ENCODE measurements around the gene TMEM208.

The TMEM208 gene

DNA sequence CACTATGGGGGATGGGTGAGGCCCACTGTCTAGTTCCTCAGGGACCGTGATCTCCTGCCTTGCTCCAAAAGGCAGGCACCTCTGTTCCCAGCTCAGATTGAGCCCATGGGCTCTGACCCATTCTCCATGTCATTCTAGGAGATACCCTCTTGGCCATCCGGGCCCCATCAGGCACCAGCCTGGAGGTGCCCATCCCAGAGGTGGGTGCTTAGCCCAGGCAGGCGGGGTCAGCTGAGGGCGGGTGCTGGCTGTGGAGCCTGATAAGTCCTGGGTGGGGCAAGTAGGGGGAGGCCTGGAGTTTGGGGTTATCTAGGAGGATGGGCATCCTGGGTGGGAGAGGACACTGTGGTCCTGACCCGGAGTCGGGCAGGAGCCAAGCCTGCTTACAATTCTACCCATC lies 32.7 kb upstream of the TMEM208 start:
- Histone ChIP-seq H3K4me1 (ENCODE audit: control insufficient read depth, insufficient read depth, low read length) (peaks cover 51% of the 10 kb centered on the region), H3K27me3 (ENCODE audit: control insufficient read depth, insufficient read depth, low read length) (no peaks in the 10 kb centered on the region), H3K9ac (ENCODE audit: low read length) (no peak overlapping the region), H3K9me3 (ENCODE audit: control insufficient read depth, low read length) (no peaks in the 10 kb centered on the region), H3K36me3 (ENCODE audit: control insufficient read depth, insufficient read depth, low read length) (peaks cover 25% of the 10 kb centered on the region), H3K4me3 (ENCODE audit: low read length) (no peak overlapping the region)

DNA sequence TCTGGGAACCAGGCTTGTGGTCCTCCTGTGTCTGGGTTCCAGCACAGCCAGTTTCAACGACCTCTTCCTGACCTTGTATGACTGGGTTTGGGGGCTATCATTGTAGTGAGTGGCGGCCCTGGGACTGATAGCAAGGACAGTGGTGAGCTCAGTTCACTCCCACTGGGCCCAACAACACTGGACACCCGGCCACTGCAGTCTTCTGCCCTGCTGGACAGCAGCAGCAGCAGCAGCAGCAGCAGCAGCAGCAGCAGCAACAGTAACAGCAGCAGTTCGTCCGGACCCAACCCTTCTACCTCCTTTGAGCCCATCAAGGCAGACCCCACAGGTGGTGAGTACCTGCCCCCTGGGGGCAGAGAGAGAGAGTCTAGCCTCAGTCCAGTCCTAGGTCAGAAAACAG lies 31.3 kb upstream of the TMEM208 start:
- H3K9ac ChIP-seq (ENCODE audit: low read length), result no peak overlapping the region
- H3K27me3 ChIP-seq (ENCODE audit: control insufficient read depth, insufficient read depth, low read length), result no peaks in the 10 kb centered on the region
- H3K9me3 ChIP-seq (ENCODE audit: control insufficient read depth, low read length), result no peaks in the 10 kb centered on the region
- peaks cover 53% of the 10 kb centered on the region for H3K4me1 ChIP-seq (ENCODE audit: control insufficient read depth, insufficient read depth, low read length)
- no peak overlapping the region for H3K4me3 ChIP-seq (ENCODE audit: low read length)
- H3K36me3 ChIP-seq (ENCODE audit: control insufficient read depth, insufficient read depth, low read length), result peaks cover 28% of the 10 kb centered on the region

DNA sequence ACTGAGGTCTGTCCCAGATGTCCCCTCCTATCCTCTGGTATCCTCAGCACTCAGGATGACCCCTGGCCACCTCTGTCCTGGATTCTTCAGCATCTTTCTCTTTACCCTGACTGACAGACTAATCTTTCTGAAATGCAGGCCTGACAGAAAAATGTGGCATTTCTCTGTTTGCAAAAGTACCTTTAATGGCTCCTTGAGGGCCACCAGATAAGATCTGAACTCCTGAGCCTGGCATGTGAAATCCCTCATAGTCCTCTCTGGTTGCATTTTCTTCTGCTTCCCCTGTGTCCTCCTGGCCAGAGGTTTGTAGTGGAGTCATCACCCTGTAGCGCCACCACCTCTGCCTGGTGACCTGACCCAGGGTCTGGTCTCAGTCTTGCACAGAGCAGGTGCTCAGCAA lies 30.0 kb upstream of the TMEM208 start:
- Histone ChIP-seq H3K4me1 (ENCODE audit: control insufficient read depth, insufficient read depth, low read length) (peaks cover 44% of the 10 kb centered on the region), H3K4me3 (ENCODE audit: low read length) (no peak overlapping the region), H3K9ac (ENCODE audit: low read length) (no peak overlapping the region), H3K36me3 (ENCODE audit: control insufficient read depth, insufficient read depth, low read length) (peaks cover 28% of the 10 kb centered on the region), H3K9me3 (ENCODE audit: control insufficient read depth, low read length) (no peaks in the 10 kb centered on the region), H3K27me3 (ENCODE audit: control insufficient read depth, insufficient read depth, low read length) (no peaks in the 10 kb centered on the region)

DNA sequence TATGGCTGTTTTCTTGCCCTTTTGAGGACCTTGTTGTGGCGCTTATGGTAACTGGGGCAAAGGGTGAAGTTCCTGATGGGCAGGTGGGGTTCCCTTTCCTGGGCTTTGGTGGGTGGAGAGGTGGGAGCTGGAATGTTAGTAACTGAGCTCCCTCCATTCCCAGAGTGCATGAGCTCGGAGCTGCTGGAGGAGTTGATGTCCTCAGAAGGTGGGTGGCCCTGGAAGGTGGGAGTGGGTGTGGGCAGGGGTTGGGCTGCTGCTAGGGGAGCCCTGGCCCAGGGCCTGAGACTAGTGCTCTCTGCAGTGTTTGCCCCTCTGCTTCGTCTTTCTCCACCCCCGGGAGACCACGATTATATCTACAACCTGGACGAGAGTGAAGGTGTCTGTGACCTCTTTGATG lies 29.2 kb upstream of the TMEM208 start:
- Histone ChIP-seq H3K36me3 (ENCODE audit: control insufficient read depth, insufficient read depth, low read length) (peaks cover 28% of the 10 kb centered on the region), H3K9ac (ENCODE audit: low read length) (peak overlapping the region; percentile 32), H3K4me3 (ENCODE audit: low read length) (no peak overlapping the region), H3K9me3 (ENCODE audit: control insufficient read depth, low read length) (no peaks in the 10 kb centered on the region), H3K27me3 (ENCODE audit: control insufficient read depth, insufficient read depth, low read length) (no peaks in the 10 kb centered on the region), H3K4me1 (ENCODE audit: control insufficient read depth, insufficient read depth, low read length) (peaks cover 42% of the 10 kb centered on the region)

DNA sequence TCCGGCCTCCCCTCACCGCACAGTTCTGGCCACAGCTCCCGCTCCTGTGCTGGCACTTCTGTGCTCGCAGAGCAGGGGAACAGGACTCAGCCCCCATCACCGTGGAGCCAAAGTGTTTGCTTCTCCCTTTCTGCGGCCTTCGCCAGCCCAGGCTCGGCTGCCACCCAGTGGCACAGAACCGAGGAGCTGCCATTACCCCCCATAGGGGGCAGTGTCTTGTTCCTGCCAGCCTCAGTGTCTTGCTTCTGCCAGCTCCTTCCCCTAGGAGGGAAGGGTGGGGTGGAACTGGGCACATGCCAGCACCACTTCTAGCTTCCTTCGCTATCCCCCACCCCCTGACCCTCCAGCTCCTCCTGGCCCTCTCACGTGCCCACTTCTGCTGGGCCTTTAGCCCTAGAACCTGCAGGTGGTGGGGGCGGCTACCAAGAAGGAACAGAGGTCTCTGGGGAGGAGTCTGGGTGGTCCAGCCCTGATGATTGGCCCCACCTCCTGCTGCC lies 28.6 kb upstream of the TMEM208 start:
- Histone ChIP-seq H3K4me3 (ENCODE audit: low read length) (no peak overlapping the region), H3K36me3 (ENCODE audit: control insufficient read depth, insufficient read depth, low read length) (peaks cover 28% of the 10 kb centered on the region), H3K9me3 (ENCODE audit: control insufficient read depth, low read length) (no peaks in the 10 kb centered on the region), H3K9ac (ENCODE audit: low read length) (peak overlapping the region; percentile 32), H3K4me1 (ENCODE audit: control insufficient read depth, insufficient read depth, low read length) (peaks cover 37% of the 10 kb centered on the region), H3K27me3 (ENCODE audit: control insufficient read depth, insufficient read depth, low read length) (no peaks in the 10 kb centered on the region)

- H3K9me3 ChIP-seq (ENCODE audit: control insufficient read depth, low read length), result no peaks in the 10 kb centered on the region
- peaks cover 27% of the 10 kb centered on the region for H3K4me1 ChIP-seq (ENCODE audit: control insufficient read depth, insufficient read depth, low read length)
- H3K4me3 ChIP-seq (ENCODE audit: low read length), result peak within 1 kb of the TSS; percentile 41
- peaks cover 28% of the 10 kb centered on the region for H3K36me3 ChIP-seq (ENCODE audit: control insufficient read depth, insufficient read depth, low read length)
- H3K27me3 ChIP-seq (ENCODE audit: control insufficient read depth, insufficient read depth, low read length), result no peaks in the 10 kb centered on the region
- H3K9ac ChIP-seq (ENCODE audit: low read length), result peak within 1 kb of the TSS; percentile 80
Observed at GRCh38 chr16:67199011-67199807, 27.7 kb upstream of the TMEM208 start, which contains the start of gene ELMO3. Gene ELMO3 (plus strand): TSS chr16:67199131. CDS start chr16:67199327, 196 bp downstream.

DNA sequence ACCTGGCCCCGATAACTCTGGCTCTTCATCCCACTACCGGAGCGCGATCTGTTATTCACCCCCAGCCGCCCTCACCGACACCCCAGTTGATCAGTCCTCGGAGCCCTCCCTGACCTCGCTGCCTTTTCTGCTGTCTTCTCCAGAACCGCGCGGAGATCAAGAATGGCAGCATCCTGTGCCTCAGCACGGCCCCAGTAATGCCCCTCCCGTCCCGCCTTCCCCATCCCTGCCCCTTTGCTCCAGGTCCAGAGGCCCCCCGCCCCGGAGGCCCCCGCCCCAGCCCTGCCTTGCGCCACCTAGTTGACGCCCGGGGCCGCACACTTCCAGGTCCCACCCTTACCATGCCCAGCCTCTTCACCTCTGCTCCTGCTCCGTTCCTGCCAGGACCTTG lies 27.1 kb upstream of the TMEM208 start:
- Histone ChIP-seq H3K27me3 (ENCODE audit: control insufficient read depth, insufficient read depth, low read length) (no peaks in the 10 kb centered on the region), H3K4me1 (ENCODE audit: control insufficient read depth, insufficient read depth, low read length) (peaks cover 24% of the 10 kb centered on the region), H3K36me3 (ENCODE audit: control insufficient read depth, insufficient read depth, low read length) (peaks cover 23% of the 10 kb centered on the region), H3K9ac (ENCODE audit: low read length) (peak overlapping the region; percentile 80), H3K9me3 (ENCODE audit: control insufficient read depth, low read length) (no peaks in the 10 kb centered on the region), H3K4me3 (ENCODE audit: low read length) (peak overlapping the region; percentile 18)

- Histone ChIP-seq H3K9me3 (ENCODE audit: control insufficient read depth, low read length) (no peaks in the 10 kb centered on the region), H3K9ac (ENCODE audit: low read length) (no peak overlapping the region), H3K27me3 (ENCODE audit: control insufficient read depth, insufficient read depth, low read length) (no peaks in the 10 kb centered on the region), H3K36me3 (ENCODE audit: control insufficient read depth, insufficient read depth, low read length) (peaks cover 19% of the 10 kb centered on the region), H3K4me3 (ENCODE audit: low read length) (no peak overlapping the region), H3K4me1 (ENCODE audit: control insufficient read depth, insufficient read depth, low read length) (peaks cover 24% of the 10 kb centered on the region)
Observed at GRCh38 chr16:67200491-67200890, 26.4 kb upstream of the TMEM208 start.

DNA sequence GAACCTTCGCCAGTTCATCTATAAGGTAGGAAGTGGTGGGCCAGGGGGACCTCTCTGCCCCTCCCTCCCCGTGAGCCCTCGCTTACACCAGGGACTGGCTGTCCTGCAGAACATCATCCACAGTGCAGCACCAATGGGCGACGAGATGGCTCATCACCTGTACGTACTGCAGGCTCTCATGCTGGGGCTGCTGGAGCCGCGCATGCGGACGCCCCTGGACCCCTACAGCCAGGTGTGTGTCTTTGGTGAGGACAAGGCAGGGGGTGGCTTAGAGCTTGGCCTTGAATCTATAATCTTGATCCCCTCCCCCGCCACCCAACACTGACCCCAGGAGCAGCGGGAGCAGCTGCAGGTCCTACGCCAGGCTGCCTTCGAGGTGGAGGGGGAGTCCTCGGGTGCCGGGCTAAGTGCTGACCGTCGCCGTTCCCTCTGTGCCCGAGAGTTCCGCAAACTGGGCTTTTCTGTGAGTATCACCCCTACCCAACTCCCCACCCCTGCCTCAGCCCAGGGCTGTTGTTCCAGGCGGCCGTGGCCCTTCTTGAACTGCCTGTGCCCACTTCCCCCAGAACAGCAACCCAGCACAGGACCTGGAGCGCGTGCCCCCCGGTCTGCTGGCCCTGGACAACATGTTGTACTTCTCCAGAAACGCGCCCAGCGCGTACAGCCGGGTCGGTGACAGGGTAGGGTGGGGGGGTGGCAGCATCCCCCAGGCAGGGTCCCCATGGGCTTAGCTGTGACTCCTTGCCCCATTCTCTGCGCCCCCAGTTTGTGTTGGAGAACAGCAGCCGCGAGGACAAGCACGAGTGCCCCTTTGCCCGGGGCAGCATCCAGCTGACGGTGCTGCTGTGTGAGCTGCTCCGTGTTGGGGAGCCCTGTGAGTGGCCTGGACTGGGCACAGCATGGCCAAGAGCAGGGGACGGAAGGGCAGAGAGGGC lies 25.3 kb upstream of the TMEM208 start:
- Histone ChIP-seq H3K9ac (ENCODE audit: low read length) (no peak overlapping the region), H3K4me3 (ENCODE audit: low read length) (no peak overlapping the region), H3K9me3 (ENCODE audit: control insufficient read depth, low read length) (no peaks in the 10 kb centered on the region), H3K27me3 (ENCODE audit: control insufficient read depth, insufficient read depth, low read length) (no peaks in the 10 kb centered on the region), H3K36me3 (ENCODE audit: control insufficient read depth, insufficient read depth, low read length) (peaks cover 14% of the 10 kb centered on the region), H3K4me1 (ENCODE audit: control insufficient read depth, insufficient read depth, low read length) (peaks cover 24% of the 10 kb centered on the region)

- H3K27me3 ChIP-seq (ENCODE audit: control insufficient read depth, insufficient read depth, low read length), result no peaks in the 10 kb centered on the region
- H3K4me1 ChIP-seq (ENCODE audit: control insufficient read depth, insufficient read depth, low read length), result peaks cover 22% of the 10 kb centered on the region
- no peaks in the 10 kb centered on the region for H3K9me3 ChIP-seq (ENCODE audit: control insufficient read depth, low read length)
- H3K4me3 ChIP-seq (ENCODE audit: low read length), result no peak overlapping the region
- no peak overlapping the region for H3K9ac ChIP-seq (ENCODE audit: low read length)
- H3K36me3 ChIP-seq (ENCODE audit: control insufficient read depth, insufficient read depth, low read length), result peaks cover 11% of the 10 kb centered on the region
Observed at GRCh38 chr16:67202426-67202825, 24.5 kb upstream of the TMEM208 start.

DNA sequence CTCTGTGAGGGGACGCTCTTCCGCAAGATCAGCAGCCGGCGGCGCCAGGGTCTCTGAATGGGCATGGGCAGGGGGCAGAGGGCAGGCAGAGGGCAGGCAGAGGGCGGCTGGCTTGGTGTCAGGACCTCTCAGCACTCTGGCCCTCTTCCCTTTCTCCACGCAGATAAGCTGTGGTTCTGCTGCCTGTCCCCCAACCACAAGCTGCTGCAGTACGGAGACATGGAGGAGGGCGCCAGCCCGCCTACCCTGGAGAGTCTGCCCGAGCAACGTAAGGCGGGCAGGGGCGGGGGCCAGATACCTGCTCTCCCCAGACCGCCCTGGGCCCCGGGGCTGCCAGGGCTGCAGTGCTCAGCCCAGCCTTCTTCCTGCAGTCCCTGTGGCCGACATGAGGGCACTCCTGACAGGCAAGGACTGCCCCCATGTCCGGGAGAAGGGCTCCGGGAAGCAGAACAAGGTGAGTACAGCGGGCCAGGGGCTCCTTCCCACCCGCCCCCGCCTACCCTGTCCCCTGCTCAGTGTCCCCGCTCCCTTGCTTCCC lies 23.9 kb upstream of the TMEM208 start:
- Histone ChIP-seq H3K36me3 (ENCODE audit: control insufficient read depth, insufficient read depth, low read length) (peaks cover 5% of the 10 kb centered on the region), H3K27me3 (ENCODE audit: control insufficient read depth, insufficient read depth, low read length) (no peaks in the 10 kb centered on the region), H3K9me3 (ENCODE audit: control insufficient read depth, low read length) (no peaks in the 10 kb centered on the region), H3K4me3 (ENCODE audit: low read length) (no peak overlapping the region), H3K9ac (ENCODE audit: low read length) (no peak overlapping the region), H3K4me1 (ENCODE audit: control insufficient read depth, insufficient read depth, low read length) (peaks cover 16% of the 10 kb centered on the region)

DNA sequence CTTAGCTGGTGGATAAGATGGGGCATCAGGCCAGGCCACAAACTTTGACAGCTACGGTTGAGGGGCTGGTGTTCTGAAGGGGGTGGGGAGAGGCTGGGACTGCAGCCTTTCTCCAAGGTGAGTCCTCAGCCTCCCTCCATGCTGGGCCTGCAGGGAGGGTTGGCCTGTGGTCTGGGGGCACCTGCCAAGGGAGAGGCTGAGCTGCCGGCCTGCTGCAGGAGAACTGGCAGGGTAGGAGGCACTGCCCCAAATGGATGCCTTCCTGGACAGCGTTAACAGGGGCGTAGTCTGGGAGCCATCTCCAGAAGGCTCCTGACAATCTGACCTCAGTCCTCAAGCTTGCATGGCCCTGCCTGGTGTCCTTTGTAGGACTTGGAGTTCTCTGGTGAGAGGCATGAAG lies 22.9 kb upstream of the TMEM208 start:
- no peaks in the 10 kb centered on the region for H3K9me3 ChIP-seq (ENCODE audit: control insufficient read depth, low read length)
- H3K27me3 ChIP-seq (ENCODE audit: control insufficient read depth, insufficient read depth, low read length), result no peaks in the 10 kb centered on the region
- H3K4me3 ChIP-seq (ENCODE audit: low read length), result no peak overlapping the region
- H3K9ac ChIP-seq (ENCODE audit: low read length), result no peak overlapping the region
- peaks cover 3% of the 10 kb centered on the region for H3K36me3 ChIP-seq (ENCODE audit: control insufficient read depth, insufficient read depth, low read length)
- H3K4me1 ChIP-seq (ENCODE audit: control insufficient read depth, insufficient read depth, low read length), result peaks cover 8% of the 10 kb centered on the region

Data from mucosa of stomach (tissue), 1 donor.